Measurements from ENCODE around the gene IL20. TPM values are rescaled to one million over a fixed set of nuclear protein-coding genes. Genes with fewer than 3 reads are reported as not detected.

IL20 gene
- total and polyA plus RNA-seq, 2 of the 8 experiments (the other 6 are each of a cell fraction or from before 2014, with no cell fraction given), result not detected

GRCh38 chr1:206885341-206886060 lies 20.1 kb downstream of the IL20 start (continued):
- TF ChIP-seq CHD1 (IDR thresholded peaks at IDR 0.05; ENCODE audit: low read depth, low read length) (no peak), CHD7 (IDR thresholded peaks at IDR 0.05; ENCODE audit: insufficient replicate concordance, low read length) (no peak), TBP (IDR thresholded peaks at IDR 0.05; ENCODE audit: low read depth, low read length) (no peak), SP1 (IDR thresholded peaks at IDR 0.05; ENCODE audit: low read depth, low read length) (no peak), POLR2AphosphoS5 (IDR thresholded peaks at IDR 0.05; ENCODE audit: low read depth, low read length) (no peak), RXRA (IDR thresholded peaks at IDR 0.05; ENCODE audit: insufficient read depth, low read depth, low read length) (no peak), RNF2 (IDR thresholded peaks at IDR 0.05; ENCODE audit: borderline replicate concordance, low read depth, low read length, missing control alignments, poor library complexity, severe bottlenecking) (no peak), POU5F1 (IDR thresholded peaks at IDR 0.05; ENCODE audit: low read depth, low read length) (no peak), BACH1 (IDR thresholded peaks at IDR 0.05; ENCODE audit: low read length) (no peak)

Data from H1 (cell line).